GM18867 (cell line): ENCODE measurements around the gene MRPL45.
"Not testable (repeated sequence)": the region's sequence is repeated elsewhere in the genome, so short reads cannot be mapped to it uniquely, and the experiment has no call there.

Experiments
- ATAC-seq: cut with Tn5 transposase; IDR thresholded peaks from one replicate; pipeline ENCODE4 v1.9.1; 2021; ENCODE audit warnings: mild to moderate bottlenecking, moderate library complexity; ENCODE audit not compliant: unreplicated experiment

Gene MRPL45

GRCh38 chr17:38296834-38297517 is at the start of gene MRPL45:
MRPL45 (plus strand) TSS chr17:38297168; CDS start chr17:38297184, 16 bp downstream.
- ATAC-seq: peak; percentile 89

- ATAC-seq: not testable (repeated sequence)
Observed at GRCh38 chr17:38253191-38253590, 43.8 kb upstream of the MRPL45 start.

GRCh38 chr17:38254357-38254756 is 42.6 kb upstream of the MRPL45 start:
- not testable (repeated sequence) for ATAC-seq

- peak; percentile 82 for ATAC-seq
Observed at GRCh38 chr17:38257013-38257621, 39.9 kb upstream of the MRPL45 start.

GRCh38 chr17:38265974-38266506 is 30.9 kb upstream of the MRPL45 start:
- ATAC-seq: not testable (repeated sequence)

- ATAC-seq: not testable (repeated sequence)
Observed at GRCh38 chr17:38266571-38266970, 30.4 kb upstream of the MRPL45 start.

- not testable (repeated sequence) for ATAC-seq
Observed at GRCh38 chr17:38268138-38268537, 28.8 kb upstream of the MRPL45 start.

- ATAC-seq: not testable (repeated sequence)
Observed at GRCh38 chr17:38269045-38269444, 27.9 kb upstream of the MRPL45 start.

GRCh38 chr17:38269552-38269951 is 27.4 kb upstream of the MRPL45 start:
- not testable (repeated sequence) for ATAC-seq

GRCh38 chr17:38285994-38286393 is 11.0 kb upstream of the MRPL45 start:
- not testable (repeated sequence) for ATAC-seq

- ATAC-seq: not testable (repeated sequence)
Observed at GRCh38 chr17:38286501-38287091, 10.4 kb upstream of the MRPL45 start.

- ATAC-seq: not testable (repeated sequence)
Observed at GRCh38 chr17:38288217-38288827, 8.6 kb upstream of the MRPL45 start.

GRCh38 chr17:38289760-38290159 is 7.2 kb upstream of the MRPL45 start:
- ATAC-seq: not testable (repeated sequence)

- not testable (repeated sequence) for ATAC-seq
Observed at GRCh38 chr17:38295602-38296365, 1.2 kb upstream of the MRPL45 start.

- no peak for ATAC-seq
Observed at GRCh38 chr17:38315497-38315896, 18.5 kb downstream of the MRPL45 start.

- no peak for ATAC-seq
Observed at GRCh38 chr17:38317081-38317480, 20.1 kb downstream of the MRPL45 start.

- no peak for ATAC-seq
Observed at GRCh38 chr17:38320482-38320881, 23.5 kb downstream of the MRPL45 start.

- no peak for ATAC-seq
Observed at GRCh38 chr17:38322156-38322779, 25.3 kb downstream of the MRPL45 start.

GRCh38 chr17:38322897-38323296 is 25.9 kb downstream of the MRPL45 start:
- no peak for ATAC-seq

- no peak for ATAC-seq
Observed at GRCh38 chr17:38324141-38324697, 27.3 kb downstream of the MRPL45 start.
